Heart left ventricle (tissue), 16 donors: ENCODE data around the gene EPDR1. TPM values are rescaled to one million over a fixed set of nuclear protein-coding genes. Genes with fewer than 3 reads are reported as not detected.
A peak's percentile ranks its signal among the peaks of the same experiment; 100 is the strongest.

ENCODE experiments used
- ATAC-seq, 4 donors: fragments of 200-7000 bp; cut with Tn5 transposase; one replicate each; pipeline ENCODE4 v1.9.1; 2020 to 2022; ENCODE audit warnings: moderate library complexity in 4 of 4, mild to moderate bottlenecking in 3 of 4, moderate number of reproducible peaks in 1 of 4
- DNase-seq, 5 donors: peaks; one replicate each; pipeline ENCODE4 v3.0.0-alpha.2; 2020
- H3K27ac ChIP-seq, 12 donors: fragments of 200-600 bp; sonication (generic) in 4 of 12; one replicate each; pipeline versions ENCODE4 v1.5.0 to v1.8.0; 2016 to 2022; ENCODE audit warnings: mild to moderate bottlenecking in 2 of 12
- H3K27me3 ChIP-seq, 9 donors: fragments of 200-600 bp; sonication (generic) in 2 of 9; one replicate each; pipeline versions ENCODE4 v1.5.1 to v1.8.0; 2016 to 2022; ENCODE audit warnings: mild to moderate bottlenecking in 3 of 9
- H3K36me3 ChIP-seq, 9 donors: fragments of 200-600 bp; sonication (generic) in 2 of 9; one replicate each; pipeline versions ENCODE4 v1.5.0 to v1.8.0; 2018 to 2022; ENCODE audit warnings: mild to moderate bottlenecking in 2 of 9
- H3K4me1 ChIP-seq, 12 donors: fragments of 200-600 bp; sonication (generic) in 4 of 12; one replicate each; pipeline versions ENCODE4 v1.5.0 to v1.8.0; 2016 to 2022; ENCODE audit warnings: mild to moderate bottlenecking in 3 of 12
- H3K4me3 ChIP-seq, 12 donors: fragments of 200-600 bp; sonication (generic) in 4 of 12; one replicate each; pipeline versions ENCODE4 v1.5.0 to v1.8.0; 2017 to 2022; ENCODE audit warnings: mild to moderate bottlenecking in 9 of 12, moderate library complexity in 4 of 12
- H3K9me3 ChIP-seq, 12 donors: fragments of 200-600 bp; sonication (generic) in 4 of 12; one replicate each; pipeline versions ENCODE4 v1.5.0 to v1.8.0; 2016 to 2022; ENCODE audit warnings: mild to moderate bottlenecking in 1 of 12
- POLR2A ChIP-seq, 2 donors: fragments of 450-650 bp; IDR thresholded peaks; one replicate each; pipeline ENCODE4 v1.6.1; 2017; ENCODE audit warnings: antibody characterized with exemption in 2 of 2, mild to moderate bottlenecking in 2 of 2, moderate library complexity in 2 of 2
- WGBS, 4 donors: extraction: QIAGEN DNeasy Blood & Tissue Kit in 2 of 4; methylation state at CpG; one replicate each; pipeline versions ENCODE4 v1.1.5 to v1.1.7; 2013 to 2018; 5-methylcytosine and 5-hydroxymethylcytosine counted together
- intact Hi-C, 10 donors: fragments of 100-400 bp; cut with DNase I; formaldehyde crosslinking; loops; one replicate each; pipeline versions ENCODE4 v1.11.1 to v1.14.2; 2022
- polyA plus RNA-seq, 2 donors: library from polyadenylated mRNA; stranded (reverse); fragments of 200-250 nt; gene quantifications; one replicate each; pipeline ENCODE4 v1.2.3, GENCODE V29; 2013
- total RNA-seq, 9 donors: library from RNA; depleted of rRNA in 2 of 9; stranded (reverse); fragments of >200 nt in 2 of 9; fragmentation: NEBNext Ultra II Directional in 3 of 9; extraction: Animal tissue kit (Norgen Biotek cat#: 25700) in 3 of 9; gene quantifications; one replicate each; pipeline versions ENCODE4 v1.1.0 to v1.2.4, GENCODE V29; 2016 to 2023
- TF ChIP-seq, protein P1 (sequence below), 12 donors: fragments of 200-600 bp; sonication (generic) in 4 of 12; IDR thresholded peaks; one replicate each; pipeline versions ENCODE4 v1.5.0 to v1.8.0; 2018 to 2022; ENCODE audit warnings: antibody characterized with exemption in 12 of 12, mild to moderate bottlenecking in 5 of 12
- donor health status: ischemic (EF 13 %, LVEDD 7.1; RV severe dilation, severe dysfunction).
- donor health status: healthy with polysubstance abuse.
- donor health status: DM: no; HTN: yes; CAD: no.
- donor health status: DM: no; HTN: no; CAD: no.
- donor health status: ischemic (EF 25% LVEDD 6.9; RV normal size, moderate dysfunction).
- donor health status: ischemic (EF 25% LVEDD 5.7; RV mildly dilated, moderate dysfunction).
- donor health status: healthy.
- donor health status: DM: yes; HTN: yes; CAD: no.
- donor health status: ischemic (EF 35%, LVEDD 5.7; RV mildly dilated, moderate dysfunction).
- donor health status: nonischemic (EF 11% LVEDD 7.7; RV severe dilation, severe dysfunction).
- donor health status: DM: yes; HTN: yes; CAD: no.
- donor health status: PGD.
- donor health status: ischemic (EF 29% LVEDD 5.4; RV normal size, mild dysfunction).
- donor health status: nonischemic (EF 23%, LVEDD 6.1; RV moderate dilation, normal function).

EPDR1 gene
- total and polyA plus RNA-seq, 11 donors = 10.5 to 73.0 (median 37.2) TPM

DNA sequence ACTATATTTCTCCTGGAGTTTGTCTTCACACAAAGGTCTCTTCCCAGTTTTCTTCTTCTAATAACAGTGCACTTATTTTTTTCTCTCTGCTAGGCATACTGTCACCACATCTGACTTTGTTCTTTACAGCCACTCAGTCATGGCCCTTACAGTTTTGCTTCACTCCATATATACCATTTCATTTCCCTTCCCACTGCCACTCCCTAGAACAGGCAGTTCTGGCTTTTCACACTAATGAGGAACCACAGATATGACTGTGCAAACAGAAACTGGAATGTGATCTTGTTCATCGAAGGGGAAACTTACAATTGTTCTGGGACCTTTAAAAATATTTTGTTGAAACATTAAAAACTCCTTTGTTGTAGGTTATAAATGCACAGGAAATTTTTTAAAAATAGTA is 67.3 kb downstream of the EPDR1 start:
- peaks cover 0 to 12% (median 0%) of the 10 kb centered on the region in 12 donors for H3K4me1 ChIP-seq
- DNase-seq = no peak
- TF ChIP-seq, protein P1, sequence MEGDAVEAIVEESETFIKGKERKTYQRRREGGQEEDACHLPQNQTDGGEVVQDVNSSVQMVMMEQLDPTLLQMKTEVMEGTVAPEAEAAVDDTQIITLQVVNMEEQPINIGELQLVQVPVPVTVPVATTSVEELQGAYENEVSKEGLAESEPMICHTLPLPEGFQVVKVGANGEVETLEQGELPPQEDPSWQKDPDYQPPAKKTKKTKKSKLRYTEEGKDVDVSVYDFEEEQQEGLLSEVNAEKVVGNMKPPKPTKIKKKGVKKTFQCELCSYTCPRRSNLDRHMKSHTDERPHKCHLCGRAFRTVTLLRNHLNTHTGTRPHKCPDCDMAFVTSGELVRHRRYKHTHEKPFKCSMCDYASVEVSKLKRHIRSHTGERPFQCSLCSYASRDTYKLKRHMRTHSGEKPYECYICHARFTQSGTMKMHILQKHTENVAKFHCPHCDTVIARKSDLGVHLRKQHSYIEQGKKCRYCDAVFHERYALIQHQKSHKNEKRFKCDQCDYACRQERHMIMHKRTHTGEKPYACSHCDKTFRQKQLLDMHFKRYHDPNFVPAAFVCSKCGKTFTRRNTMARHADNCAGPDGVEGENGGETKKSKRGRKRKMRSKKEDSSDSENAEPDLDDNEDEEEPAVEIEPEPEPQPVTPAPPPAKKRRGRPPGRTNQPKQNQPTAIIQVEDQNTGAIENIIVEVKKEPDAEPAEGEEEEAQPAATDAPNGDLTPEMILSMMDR (IDR thresholded peaks at IDR 0.05) = no peak
- no peak for TF ChIP-seq POLR2A (IDR thresholded peaks at IDR 0.05)
- no peaks in the 10 kb centered on the region for H3K27me3 ChIP-seq
- WGBS, 4 donors = 57 to 73% (median 62%) methylated on average over 1 of the region's 1 CpG
- no peaks in the 10 kb centered on the region for H3K36me3 ChIP-seq
- peak overlapping the region in 4 of 12 donors; percentile 10 to 49 (median 28) for H3K27ac ChIP-seq
- H3K4me3 ChIP-seq = no peak overlapping the region
- intact Hi-C loops = no loop called here
- ATAC-seq = peak in 3 of 4 donors; percentile 58 to 78 (median 67)
- no peaks in the 10 kb centered on the region for H3K9me3 ChIP-seq

GRCh38 chr7:37988721-37989650 is 68.5 kb downstream of the EPDR1 start:
- H3K9me3 ChIP-seq = peaks cover 0 to 10% (median 0%) of the 10 kb centered on the region in 12 donors
- ATAC-seq (no peak), DNase-seq (no peak)
- intact Hi-C loops = no loop called here
- WGBS, 4 donors = 85 to 92% (median 86%) methylated on average over 7 of the region's 7 CpGs
- H3K27ac ChIP-seq = no peak overlapping the region
- H3K27me3 ChIP-seq = no peaks in the 10 kb centered on the region
- peaks cover 0 to 12% (median 0%) of the 10 kb centered on the region in 12 donors for H3K4me1 ChIP-seq
- no peak for TF ChIP-seq POLR2A (IDR thresholded peaks at IDR 0.05)
- TF ChIP-seq, protein P1 (IDR thresholded peaks at IDR 0.05) = no peak
- no peak overlapping the region for H3K4me3 ChIP-seq
- no peaks in the 10 kb centered on the region for H3K36me3 ChIP-seq

- no peaks in the 10 kb centered on the region for H3K27me3 ChIP-seq
- ATAC-seq (no peak), DNase-seq (no peak)
- intact Hi-C loops = no loop called here
- 68 to 84% (median 78%) methylated on average over 3 of the region's 3 CpGs for WGBS, 4 donors
- H3K36me3 ChIP-seq = no peaks in the 10 kb centered on the region
- H3K4me3 ChIP-seq = no peak overlapping the region
- H3K4me1 ChIP-seq = peaks cover 0 to 12% (median 0%) of the 10 kb centered on the region in 12 donors
- H3K27ac ChIP-seq = no peak overlapping the region
- H3K9me3 ChIP-seq = peaks cover 0 to 11% (median 0%) of the 10 kb centered on the region in 12 donors
- TF ChIP-seq POLR2A (IDR thresholded peaks at IDR 0.05) = no peak
- TF ChIP-seq, protein P1 (IDR thresholded peaks at IDR 0.05) = no peak
These were observed 69.9 kb downstream of the EPDR1 start for GRCh38 chr7:37990337-37990736.

DNA sequence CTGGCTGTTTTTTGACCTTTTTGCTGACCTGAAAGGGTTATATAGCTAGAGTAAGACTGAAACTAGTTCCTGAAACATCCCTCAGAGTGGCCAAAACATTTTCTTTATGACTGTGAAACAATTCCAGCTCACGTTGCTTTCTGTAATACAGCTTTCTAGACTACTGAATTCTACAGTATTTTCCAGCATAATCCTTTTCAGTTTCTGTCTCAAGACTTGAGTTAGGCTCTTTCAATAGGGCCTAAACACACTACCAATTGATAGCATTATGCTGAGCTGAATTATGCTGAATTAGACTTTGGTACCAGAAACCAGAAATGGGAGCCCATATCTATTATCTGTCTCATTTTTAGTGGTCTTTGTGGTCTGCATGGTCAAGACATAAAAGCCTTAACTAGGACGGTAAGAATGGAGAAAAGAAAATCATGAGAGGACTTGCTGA is 72.6 kb downstream of the EPDR1 start:
- intact Hi-C loops = no loop called here
- peaks cover 0 to 11% (median 0%) of the 10 kb centered on the region in 12 donors for H3K9me3 ChIP-seq
- H3K27ac ChIP-seq = no peak overlapping the region
- H3K4me1 ChIP-seq = peaks cover 0 to 2% (median 0%) of the 10 kb centered on the region in 12 donors
- no peak for TF ChIP-seq POLR2A (IDR thresholded peaks at IDR 0.05)
- TF ChIP-seq, protein P1 (IDR thresholded peaks at IDR 0.05) = no peak
- ATAC-seq = no peak
- H3K4me3 ChIP-seq = no peak overlapping the region
- 81 to 83% (median 82%) methylated on average over 2 of the region's 2 CpGs for WGBS, 4 donors
- H3K36me3 ChIP-seq = no peaks in the 10 kb centered on the region
- DNase-seq = no peak
- no peaks in the 10 kb centered on the region for H3K27me3 ChIP-seq
